ENCODE results near the gene TAF5L.
"Not testable (repeated sequence)": the region's sequence is repeated elsewhere in the genome, so short reads cannot be mapped to it uniquely, and the experiment has no call there.

TAF5L gene

DNA sequence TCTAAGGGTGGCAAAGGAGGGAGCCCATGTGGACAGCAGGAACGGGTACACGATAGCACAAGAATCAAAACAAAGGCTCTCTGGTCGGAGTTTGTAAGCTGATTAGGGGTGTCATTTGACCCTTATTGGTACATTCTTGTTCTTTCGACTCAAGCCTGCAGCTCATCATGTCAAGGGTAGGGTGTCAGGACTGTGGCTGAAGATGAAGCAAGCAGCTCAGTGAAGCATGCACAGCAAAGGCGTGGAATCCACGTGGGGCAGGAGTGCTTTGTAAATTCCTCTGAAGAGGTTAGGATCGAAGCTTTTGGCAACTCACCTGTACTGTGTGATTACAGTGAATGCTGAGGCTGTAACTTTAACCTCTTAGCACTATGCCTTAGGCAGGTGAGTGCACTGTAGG is 62.7 kb downstream of the TAF5L start:
- DNase-seq: no peak

DNA sequence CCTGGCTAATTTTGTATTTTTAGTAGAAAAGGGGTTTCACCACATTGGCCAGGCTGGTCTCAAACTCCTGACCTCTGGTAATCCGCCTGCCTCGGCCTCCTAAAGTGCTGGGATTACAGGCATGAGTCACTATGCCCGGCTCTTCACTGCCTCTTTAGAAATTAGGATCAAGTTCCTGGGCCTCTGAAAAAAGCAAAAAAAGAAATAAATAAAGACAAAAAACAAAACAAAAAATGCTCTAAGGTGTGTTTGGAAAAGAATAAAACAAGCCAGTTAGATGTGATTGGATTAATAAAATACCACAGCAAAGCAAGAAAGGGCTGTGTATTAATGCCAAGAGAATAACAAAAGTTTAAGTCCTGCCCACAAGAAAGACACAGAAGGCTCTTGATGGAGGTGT is 63.2 kb downstream of the TAF5L start:
- no peak for DNase-seq

DNA sequence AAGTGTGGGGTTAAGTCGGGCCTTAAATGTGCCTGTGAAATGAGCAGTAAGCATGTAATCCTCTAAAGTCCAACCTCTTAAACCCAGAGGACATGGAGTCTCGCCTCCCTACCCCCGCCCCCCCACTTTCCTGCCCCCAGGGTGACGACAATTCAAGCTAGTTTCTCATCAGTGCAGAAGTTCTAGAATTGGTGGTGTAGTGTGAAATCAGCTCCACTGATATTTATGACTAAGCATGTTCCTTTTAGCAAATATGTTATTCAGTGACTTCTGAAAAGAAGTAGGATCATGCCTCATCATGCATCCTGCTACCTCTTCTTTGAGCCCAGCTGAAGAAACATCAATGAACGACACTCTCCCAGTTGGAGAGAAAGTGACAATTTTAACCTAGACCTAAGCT is 64.8 kb downstream of the TAF5L start:
- no peak for DNase-seq

DNA sequence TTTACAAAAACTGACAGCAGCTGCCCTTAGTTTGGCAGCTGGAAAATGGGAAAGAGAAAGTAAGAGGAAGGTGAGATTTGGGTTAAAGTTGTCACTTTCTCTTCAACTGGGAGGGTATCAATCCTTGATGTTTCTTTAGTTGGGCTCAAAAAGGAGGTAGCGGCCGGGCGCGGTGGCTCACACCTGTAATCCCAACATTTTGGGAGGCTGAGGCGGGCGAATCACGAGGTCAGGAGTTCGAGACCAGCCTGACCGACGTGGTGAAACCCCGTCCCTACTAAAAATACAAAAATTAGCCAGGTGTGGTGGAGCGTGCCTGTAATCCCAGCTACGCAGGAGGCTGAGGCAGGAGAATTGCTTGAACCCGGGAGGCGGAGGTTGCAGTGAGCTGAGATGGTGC is 65.8 kb downstream of the TAF5L start:
- DNase-seq: not testable (repeated sequence)

DNA sequence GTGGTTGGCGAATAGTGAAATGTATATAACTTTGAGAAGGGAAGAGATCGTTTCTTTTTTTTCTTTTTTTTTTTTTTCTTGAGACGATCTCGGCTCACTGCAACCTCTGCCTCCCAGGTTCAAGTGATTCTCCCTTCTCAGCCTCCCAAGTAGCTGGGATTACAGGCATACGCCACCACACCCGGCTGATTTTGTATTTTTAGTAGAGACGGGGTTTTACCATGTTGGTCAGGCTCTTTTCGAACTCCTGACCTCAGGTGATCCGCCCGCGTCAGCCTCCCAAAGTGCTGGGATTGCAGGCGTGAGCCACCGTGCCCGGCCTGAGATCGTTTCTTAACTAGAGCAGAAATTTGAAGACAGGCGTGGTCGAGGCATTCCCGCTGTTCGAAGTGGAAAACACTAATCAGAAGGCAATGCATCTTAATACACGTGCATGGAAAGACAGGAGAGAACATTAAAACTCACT is 66.6 kb downstream of the TAF5L start:
- not testable (repeated sequence) for DNase-seq

DNA sequence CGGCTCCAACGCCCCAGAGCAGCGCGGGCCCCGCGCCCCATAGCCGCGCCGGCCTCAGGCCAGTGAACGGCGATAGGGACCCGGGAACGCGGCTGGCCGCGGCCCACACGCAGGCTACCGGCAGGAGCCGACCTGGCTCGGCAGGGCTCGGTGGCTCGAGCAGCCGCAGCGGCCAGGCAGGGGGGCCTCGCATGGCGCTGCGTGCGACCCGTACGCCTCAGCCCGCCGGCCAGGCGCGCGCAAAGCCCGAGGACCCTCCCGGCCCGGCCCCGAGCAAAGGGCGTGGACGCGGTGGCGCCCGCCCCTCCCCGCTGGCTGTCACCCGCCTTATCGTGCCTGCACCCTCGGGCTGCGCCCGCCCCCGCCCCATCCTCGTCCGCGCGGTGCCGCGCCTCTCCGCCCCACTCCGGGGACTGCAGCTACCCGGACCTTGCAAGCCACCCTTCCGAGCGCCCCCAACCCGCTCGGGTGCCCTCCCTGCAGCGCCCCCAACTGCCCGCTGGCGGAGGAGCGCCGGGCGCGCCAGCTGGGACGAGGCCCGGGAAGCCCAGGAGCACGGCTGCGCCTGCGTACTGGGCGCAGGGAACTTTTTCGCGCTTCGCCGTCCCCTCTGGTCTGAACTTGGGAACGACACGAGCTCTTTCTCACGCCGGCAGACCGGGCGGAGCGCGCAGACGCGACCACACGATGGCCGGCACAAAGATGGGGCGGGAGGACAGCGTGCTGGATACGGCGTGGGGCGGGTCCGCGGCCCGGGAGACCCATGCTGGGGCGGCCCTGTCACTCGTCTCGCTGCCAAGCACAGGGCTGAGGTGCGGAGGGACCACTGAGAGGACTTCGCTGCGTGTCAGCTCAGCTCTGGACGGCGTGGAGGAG is 67.2 kb downstream of the TAF5L start, which contains the start of gene ABCB10:
Gene ABCB10, minus strand, starts transcription at position 248 of the 876 bp plus-strand sequence. Its CDS starts 55 bp downstream, at position 193.
- DNase-seq: peak; percentile 81

DNA sequence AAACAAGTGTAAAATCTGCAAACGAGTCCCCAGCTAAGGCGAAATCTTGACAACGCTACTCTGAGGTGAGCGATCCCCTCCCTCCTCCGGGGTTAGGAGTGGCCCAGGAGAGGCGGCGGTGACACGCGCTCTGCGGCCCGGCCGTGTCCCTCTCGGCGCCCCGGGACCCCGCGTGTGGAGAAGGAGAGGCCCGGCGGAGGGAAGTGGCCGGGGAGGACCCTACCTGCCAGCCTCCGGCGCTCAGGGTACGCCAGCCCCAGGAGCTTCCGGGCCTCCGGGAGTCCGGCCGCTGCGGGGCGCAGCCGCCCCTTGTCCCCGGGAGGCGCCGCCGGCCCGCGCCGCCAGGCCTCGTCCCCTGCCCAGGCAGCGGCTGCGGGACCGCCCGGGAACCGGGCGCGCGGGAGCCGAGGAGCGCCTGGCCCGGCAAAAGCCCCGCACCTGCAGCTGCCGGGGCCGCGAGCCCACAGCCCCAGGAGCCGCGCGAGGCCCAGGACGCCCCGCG is 68.0 kb downstream of the TAF5L start:
- DNase-seq: peak; percentile 26

DNA sequence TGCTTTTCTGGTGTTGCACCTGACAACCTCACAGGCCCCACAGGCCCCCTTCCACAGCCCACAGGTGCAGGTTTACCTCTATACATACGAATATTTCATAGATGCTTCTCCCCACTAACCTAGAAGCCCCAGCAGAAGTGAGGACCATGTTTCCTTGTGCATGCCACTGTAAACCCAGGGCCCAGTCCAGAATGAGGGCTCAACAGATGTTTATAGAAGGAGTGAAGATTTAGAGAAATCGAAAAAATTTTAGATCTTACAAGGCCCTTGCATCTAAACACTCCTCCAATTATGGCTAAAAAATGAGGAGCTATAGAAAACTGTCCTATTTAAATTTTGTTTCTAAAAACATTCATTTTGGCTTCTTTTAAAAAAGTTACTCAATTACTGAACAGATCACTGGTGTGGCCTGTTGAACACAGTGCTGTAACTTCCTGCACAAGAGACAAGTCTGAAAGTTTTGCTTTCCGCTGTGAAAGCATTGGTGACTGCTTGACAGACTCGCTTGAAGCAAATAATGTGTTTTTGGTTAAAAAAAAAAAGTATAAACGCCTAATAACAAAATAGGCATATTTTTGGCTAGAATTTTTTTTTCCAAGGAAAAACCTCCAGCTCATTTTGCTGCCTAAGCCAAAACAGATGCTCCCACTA is 68.6 kb downstream of the TAF5L start:
- no peak for DNase-seq

DNA sequence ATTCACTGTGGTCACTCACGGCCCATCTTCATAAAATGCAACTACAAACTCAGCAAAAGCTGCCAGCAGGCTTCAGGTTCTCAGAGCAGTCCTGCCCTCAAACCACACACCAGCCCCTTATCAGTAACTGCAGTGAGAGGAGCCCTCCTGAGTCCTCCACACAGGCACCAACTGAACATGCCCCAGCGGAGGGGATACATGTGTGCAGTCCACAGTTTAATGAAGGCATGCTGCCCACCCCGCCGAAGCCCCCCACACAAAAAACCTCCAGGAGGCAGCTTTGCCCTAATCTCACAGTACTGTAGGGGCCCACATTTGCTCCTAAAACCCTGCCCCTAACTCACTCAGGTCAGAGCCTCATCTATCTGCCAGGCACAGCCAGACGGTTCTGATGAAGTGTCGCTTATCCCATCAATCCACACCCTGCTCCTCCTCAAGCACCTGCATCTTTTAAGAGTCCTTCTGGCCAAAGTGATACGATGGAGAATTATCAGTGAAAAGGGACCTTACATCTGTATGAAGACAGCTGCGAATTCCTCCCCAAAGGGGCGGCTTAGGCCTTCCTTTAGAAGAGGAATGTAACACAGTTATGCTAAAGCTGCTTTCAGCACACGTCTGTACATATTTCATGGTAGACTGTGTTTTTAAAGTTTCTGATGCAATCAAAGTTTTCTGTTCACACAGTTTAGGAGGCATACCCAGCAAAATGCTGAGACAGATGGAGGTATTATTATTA is 70.9 kb downstream of the TAF5L start:
- DNase-seq: no peak

DNA sequence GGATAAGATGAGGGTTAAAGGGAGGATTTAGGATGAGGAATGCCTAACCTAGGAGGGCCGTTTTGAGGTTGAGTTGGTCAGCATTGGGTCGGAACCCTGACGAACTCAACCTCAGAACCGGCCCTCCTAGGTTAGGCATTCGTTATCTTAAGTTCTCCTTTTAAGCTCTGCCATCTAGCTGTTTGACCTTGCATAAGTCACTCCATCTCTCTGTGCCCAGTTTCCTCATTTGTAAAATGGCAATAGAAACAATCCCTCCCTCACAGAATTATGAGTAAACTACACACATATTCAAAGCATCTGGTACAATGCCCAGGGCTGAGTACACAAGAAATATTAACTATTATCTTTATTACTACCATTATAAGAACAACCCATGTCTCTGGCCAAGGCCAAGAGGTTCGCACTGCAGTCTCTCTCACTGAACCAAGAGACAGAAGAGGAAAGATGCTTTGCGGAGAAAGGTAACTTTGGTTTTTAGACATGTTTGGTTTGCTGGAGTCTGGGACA is 72.2 kb downstream of the TAF5L start:
- DNase-seq: no peak

DNA sequence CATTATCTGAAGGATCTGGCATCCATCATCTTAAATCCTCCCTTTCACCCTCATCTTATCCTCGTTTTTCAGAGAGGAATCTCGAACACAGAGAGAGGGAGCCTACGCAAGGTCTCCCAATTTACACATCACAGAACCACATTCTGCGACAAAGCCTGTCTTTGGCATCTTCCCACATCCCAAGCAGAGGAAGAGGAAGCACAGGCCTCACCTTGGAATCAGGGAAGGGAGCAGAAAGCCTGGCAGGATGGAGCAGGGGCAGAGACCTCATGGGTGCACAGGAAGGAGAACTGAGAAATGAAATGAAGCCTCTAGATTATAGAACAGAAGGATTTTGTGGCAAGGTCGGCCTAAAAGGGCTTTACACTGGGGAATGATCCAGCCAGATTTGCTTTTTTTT is 73.2 kb downstream of the TAF5L start:
- DNase-seq: no peak

DNA sequence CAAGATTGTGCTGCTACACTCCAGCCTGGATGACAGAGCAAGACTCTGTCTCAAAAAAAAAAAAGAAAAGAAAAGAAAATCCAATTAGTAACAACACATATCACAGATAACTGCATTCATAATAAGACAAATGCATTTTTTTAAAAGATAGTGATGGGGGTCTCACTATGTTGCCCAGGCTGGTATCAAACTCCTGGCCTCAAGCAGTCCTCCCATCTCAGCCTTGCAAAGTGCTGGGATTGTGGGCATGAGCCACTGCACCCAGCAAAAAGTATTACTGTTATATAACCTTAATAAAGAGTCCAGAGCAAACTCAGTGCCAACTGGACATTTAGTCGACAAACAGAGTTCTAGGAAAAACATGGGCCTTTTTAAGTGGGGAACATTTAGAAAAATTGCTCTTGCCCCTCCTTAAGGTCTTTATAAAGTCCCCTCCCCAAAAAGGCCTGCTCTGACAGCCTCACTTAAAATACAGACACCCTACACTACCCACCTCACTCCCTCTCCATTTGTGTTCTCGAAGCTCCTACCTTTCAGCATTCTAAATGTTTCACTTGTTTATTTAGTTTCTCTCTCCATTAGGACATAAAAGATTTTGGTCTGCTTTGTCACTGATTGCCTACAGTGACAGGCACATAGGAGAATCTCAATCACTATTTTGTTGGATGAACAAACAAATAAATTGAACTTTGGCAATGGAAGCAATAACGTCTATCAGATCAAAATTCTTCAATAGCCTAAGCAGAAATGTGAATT is 74.9 kb downstream of the TAF5L start:
- DNase-seq: no peak

DNA sequence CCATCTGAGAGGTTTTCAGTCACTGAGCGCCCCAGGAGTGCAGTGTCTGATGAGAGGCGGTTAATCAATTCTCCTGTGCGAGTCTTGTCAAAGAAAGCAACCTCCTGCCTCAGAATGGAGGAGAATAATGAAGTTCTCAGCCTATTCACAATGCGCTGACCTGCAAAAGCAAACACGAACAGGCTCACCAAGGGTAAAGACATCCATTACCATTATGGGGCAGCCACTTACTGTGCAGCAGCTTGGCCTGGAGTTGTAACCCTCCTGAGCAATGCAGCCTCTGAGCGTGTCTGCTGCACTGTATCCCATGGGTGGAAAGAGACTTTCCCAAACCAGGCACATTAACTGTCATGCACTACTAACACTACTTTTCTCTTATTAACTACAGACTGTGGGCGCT is 78.4 kb downstream of the TAF5L start:
- no peak for DNase-seq

DNA sequence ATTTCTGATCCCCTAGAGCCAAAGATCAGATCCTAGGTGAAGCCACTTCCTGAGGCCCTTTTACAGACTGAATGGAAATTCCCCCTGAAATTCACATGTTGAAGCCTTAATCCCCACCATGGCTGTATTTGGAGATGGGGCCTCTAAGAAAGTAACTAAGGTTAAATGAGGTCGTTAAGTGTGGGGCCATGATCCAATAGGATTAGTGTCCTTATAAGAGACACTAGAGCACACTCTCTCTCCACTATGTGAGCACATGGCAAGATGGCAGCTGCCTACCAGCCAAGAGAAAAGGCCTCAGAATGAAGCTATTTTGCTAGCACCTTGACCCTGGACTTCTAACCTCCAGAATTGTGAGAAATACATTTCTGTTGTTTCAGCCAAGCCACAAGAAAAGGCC is 81.3 kb downstream of the TAF5L start:
- no peak for DNase-seq
